DND-41 (cell line): ENCODE measurements around the gene NF1.
"Not testable (repeated sequence)": the region's sequence is repeated elsewhere in the genome, so short reads cannot be mapped to it uniquely, and the experiment has no call there.

Source experiments
- ATAC-seq: fragments of 200-7000 bp; cut with Tn5 transposase; 3 replicates; pipeline ENCODE4 v1.9.1; 2021; ENCODE audit warnings: low read depth; ENCODE audit not compliant: insufficient read depth
- DNase-seq: peaks from one replicate; pipeline ENCODE4 v3.0.0-alpha.2; 2020
- H2AFZ ChIP-seq: 2 replicates; pipeline ENCODE4 v1.6.0; 2012; ENCODE audit warnings: low read depth, low read length
- H3K27ac ChIP-seq: 2 replicates; pipeline ENCODE4 v1.5.1; 2012; ENCODE audit warnings: low read length, inconsistent platforms
- H3K27me3 ChIP-seq: fragments of 200-600 bp; sonication (generic); 2 replicates; pipeline ENCODE4 v1.6.0; 2012; ENCODE audit warnings: low read length, mild to moderate bottlenecking, inconsistent platforms; ENCODE audit not compliant: insufficient read depth, poor library complexity
- H3K36me3 ChIP-seq: 2 replicates; pipeline ENCODE4 v1.5.1; 2012; ENCODE audit warnings: low read length, inconsistent platforms; ENCODE audit not compliant: insufficient read depth
- H3K4me1 ChIP-seq: 2 replicates; pipeline ENCODE4 v1.5.1; 2012; ENCODE audit warnings: mild to moderate bottlenecking, low read length; ENCODE audit not compliant: insufficient read depth
- H3K4me2 ChIP-seq: 2 replicates; pipeline ENCODE4 v1.6.0; 2012; ENCODE audit warnings: mild to moderate bottlenecking, moderate library complexity, low read length, inconsistent platforms; ENCODE audit not compliant: insufficient read depth
- H3K4me3 ChIP-seq, 2 experiments: fragments of 200-600 bp in 1 of 2; shearing (Covaris generic) in 1 of 2; 2 replicates each; pipeline ENCODE4 v1.5.1; 2012 to 2016; ENCODE audit warnings: inconsistent platforms in 2 of 2, low read length in 2 of 2, mild to moderate bottlenecking in 2 of 2, low read depth in 1 of 2, moderate library complexity in 1 of 2
- H3K79me2 ChIP-seq: 2 replicates; pipeline ENCODE4 v1.6.0; 2012; ENCODE audit warnings: low read length, inconsistent platforms; ENCODE audit not compliant: insufficient read depth
- H3K9ac ChIP-seq: 2 replicates; pipeline ENCODE4 v1.6.0; 2012; ENCODE audit warnings: low read depth, mild to moderate bottlenecking, inconsistent platforms, low read length, moderate library complexity
- H3K9me3 ChIP-seq: 2 replicates; pipeline ENCODE4 v1.5.1; 2012; ENCODE audit warnings: low read length, moderate library complexity, mild to moderate bottlenecking, inconsistent platforms; ENCODE audit not compliant: insufficient read depth, severe bottlenecking
- H4K20me1 ChIP-seq: 2 replicates; pipeline ENCODE4 v1.6.0; 2012; ENCODE audit warnings: low read length; ENCODE audit not compliant: insufficient read depth
- CTCF ChIP-seq: IDR thresholded peaks from 2 replicates; pipeline ENCODE4 v1.5.1; 2012; ENCODE audit warnings: borderline replicate concordance, low read length, moderate library complexity, mild to moderate bottlenecking; ENCODE audit not compliant: poor library complexity, severe bottlenecking; ENCODE audit errors: extremely low read depth
- EZH2 ChIP-seq: IDR thresholded peaks from 3 replicates; pipeline ENCODE4 v1.6.1; 2012; ENCODE audit warnings: borderline replicate concordance, low read depth, mild to moderate bottlenecking, moderate library complexity, low read length, inconsistent platforms; ENCODE audit not compliant: severe bottlenecking

The NF1 gene

GRCh38 chr17:31152271-31152670 is 57.5 kb downstream of the NF1 start:
- Histone ChIP-seq H3K27me3 (no peaks in the 10 kb centered on the region), H3K36me3 (peaks cover 17% of the 10 kb centered on the region; the same call in 1 of the 2 replicates), H3K4me2 (no peak overlapping the region), H2AFZ (no peak overlapping the region), H3K9me3 (no peaks in the 10 kb centered on the region), H3K27ac (no peak overlapping the region), H3K9ac (no peak overlapping the region), H4K20me1 (0 out of 2 replicates have a peak, but pooled peaks cover 5% of the 10 kb centered on the region), H3K4me3 (no peak overlapping the region), H3K4me1 (no peaks in the 10 kb centered on the region), H3K79me2 (peaks cover 45% of the 10 kb centered on the region)
- ATAC-seq (no peak), DNase-seq (no peak)
- TF ChIP-seq CTCF (no peak), EZH2 (no peak)

GRCh38 chr17:31155208-31155810 is 60.5 kb downstream of the NF1 start:
- DNase-seq (no peak), ATAC-seq (no peak)
- Histone ChIP-seq H3K36me3 (peaks cover 32% of the 10 kb centered on the region; the same call in 1 of the 2 replicates), H3K9ac (no peak overlapping the region), H4K20me1 (no peaks in the 10 kb centered on the region), H2AFZ (no peak overlapping the region), H3K4me2 (no peak overlapping the region), H3K9me3 (no peaks in the 10 kb centered on the region), H3K4me1 (peaks cover 5% of the 10 kb centered on the region), H3K27me3 (no peaks in the 10 kb centered on the region), H3K79me2 (peaks cover 26% of the 10 kb centered on the region), H3K4me3 (no peak overlapping the region), H3K27ac (no peak overlapping the region)
- TF ChIP-seq EZH2 (no peak), CTCF (no peak)

- no peak overlapping the region for H3K27ac ChIP-seq
Measured at GRCh38 chr17:31156326-31156725, 61.5 kb downstream of the NF1 start.

GRCh38 chr17:31156864-31157263 is 62.1 kb downstream of the NF1 start:
- DNase-seq, H3K4me1 ChIP-seq, ATAC-seq, H3K4me2 ChIP-seq, H3K4me3 ChIP-seq, H3K27ac ChIP-seq, H4K20me1 ChIP-seq, H3K9ac ChIP-seq, H3K9me3 ChIP-seq, H3K27me3 ChIP-seq, H2AFZ ChIP-seq: not testable (repeated sequence)
- Histone ChIP-seq H3K36me3 (peaks cover 32% of the 10 kb centered on the region; the same call in 1 of the 2 replicates), H3K79me2 (peaks cover 19% of the 10 kb centered on the region)

More at GRCh38 chr17:31156326-31156725, 61.5 kb downstream of the NF1 start:
- TF ChIP-seq EZH2 (no peak), CTCF (no peak)
- peaks cover 20% of the 10 kb centered on the region for H3K79me2 ChIP-seq
- H2AFZ ChIP-seq, result no peak overlapping the region
- peaks cover 5% of the 10 kb centered on the region for H3K4me1 ChIP-seq
- DNase-seq, result no peak
- H4K20me1 ChIP-seq, result no peaks in the 10 kb centered on the region
- no peak for ATAC-seq
- H3K9ac ChIP-seq, result no peak overlapping the region
- H3K4me3 ChIP-seq, result no peak overlapping the region
- H3K9me3 ChIP-seq, result no peaks in the 10 kb centered on the region
- no peaks in the 10 kb centered on the region for H3K27me3 ChIP-seq
- no peak overlapping the region for H3K4me2 ChIP-seq
- H3K36me3 ChIP-seq, result peaks cover 32% of the 10 kb centered on the region; the same call in 1 of the 2 replicates
